KMS-11 (cell line): ENCODE measurements around the gene ZNF599.

Experiments
- H2AFZ ChIP-seq: fragments of 200-600 bp; sonication (generic); 2 replicates; pipeline ENCODE4 v1.6.1; 2016; ENCODE audit warnings: antibody characterized with exemption, mixed run types, low read depth
- H3K27ac ChIP-seq: fragments of 200-600 bp; sonication (generic); 2 replicates; pipeline ENCODE4 v1.6.1; 2016; ENCODE audit warnings: mild to moderate bottlenecking, mixed run types
- H3K27me3 ChIP-seq: fragments of 200-600 bp; sonication (generic); 2 replicates; pipeline ENCODE4 v1.6.1; 2017; ENCODE audit warnings: mild to moderate bottlenecking, low read depth, mixed run types, moderate library complexity; ENCODE audit not compliant: insufficient read depth
- H3K36me3 ChIP-seq: fragments of 200-600 bp; sonication (generic); 2 replicates; pipeline ENCODE4 v1.6.1; 2017; ENCODE audit warnings: mild to moderate bottlenecking, mixed run types; ENCODE audit not compliant: insufficient read depth
- H3K4me1 ChIP-seq: fragments of 200-600 bp; sonication (generic); 2 replicates; pipeline ENCODE4 v1.6.1; 2016; ENCODE audit warnings: mild to moderate bottlenecking, low read depth, mixed run types; ENCODE audit not compliant: poor library complexity, severe bottlenecking
- H3K4me2 ChIP-seq: fragments of 200-600 bp; sonication (generic); 2 replicates; pipeline ENCODE4 v1.7.0; 2016; ENCODE audit warnings: mild to moderate bottlenecking, mixed run types
- H3K4me3 ChIP-seq: fragments of 200-600 bp; sonication (generic); IDR thresholded peaks from 2 replicates; pipeline ENCODE4 v1.6.1; 2017; ENCODE audit warnings: low read depth, low read length, mixed read lengths; ENCODE audit not compliant: insufficient read depth
- H3K79me2 ChIP-seq: fragments of 200-600 bp; sonication (generic); 2 replicates; pipeline ENCODE4 v1.6.1; 2016; ENCODE audit warnings: low read depth, mixed run types; ENCODE audit not compliant: insufficient read depth
- H3K9ac ChIP-seq: fragments of 200-600 bp; sonication (generic); 2 replicates; pipeline ENCODE4 v1.6.1; 2016; ENCODE audit warnings: mild to moderate bottlenecking, mixed run types
- H4K20me1 ChIP-seq: fragments of 200-600 bp; sonication (generic); 2 replicates; pipeline ENCODE4 v1.6.1; 2016; ENCODE audit warnings: mild to moderate bottlenecking, mixed run types; ENCODE audit not compliant: insufficient read depth
- CTCF ChIP-seq: fragments of 200-600 bp; sonication (generic); conservative IDR thresholded peaks from 2 replicates; pipeline ENCODE4 v1.6.1; 2017; ENCODE audit warnings: low read depth, mild to moderate bottlenecking, antibody characterized with exemption, low read length, moderate library complexity, mixed read lengths

The ZNF599 gene

GRCh38 chr19:34766386-34766785 lies 6.6 kb downstream of the ZNF599 start:
- no peaks in the 10 kb centered on the region for H3K36me3 ChIP-seq
- H3K4me2 ChIP-seq: no peak overlapping the region
- no peaks in the 10 kb centered on the region for H3K27me3 ChIP-seq
- no peak overlapping the region for H3K9ac ChIP-seq
- no peak overlapping the region for H3K4me3 ChIP-seq
- no peaks in the 10 kb centered on the region for H3K4me1 ChIP-seq
- no peak overlapping the region for H2AFZ ChIP-seq
- H3K27ac ChIP-seq: no peak overlapping the region
- no peak for TF ChIP-seq CTCF
- no peaks in the 10 kb centered on the region for H3K79me2 ChIP-seq
- H4K20me1 ChIP-seq: no peaks in the 10 kb centered on the region

GRCh38 chr19:34759218-34759917 lies 13.6 kb downstream of the ZNF599 start:
- no peaks in the 10 kb centered on the region for H4K20me1 ChIP-seq
- no peaks in the 10 kb centered on the region for H3K79me2 ChIP-seq
- H3K9ac ChIP-seq: no peak overlapping the region
- H3K4me2 ChIP-seq: no peak overlapping the region
- H3K36me3 ChIP-seq: no peaks in the 10 kb centered on the region
- H2AFZ ChIP-seq: no peak overlapping the region
- no peak overlapping the region for H3K27ac ChIP-seq
- no peak for TF ChIP-seq CTCF
- no peaks in the 10 kb centered on the region for H3K4me1 ChIP-seq
- no peak overlapping the region for H3K4me3 ChIP-seq
- no peaks in the 10 kb centered on the region for H3K27me3 ChIP-seq

GRCh38 chr19:34757441-34757840 lies 15.6 kb downstream of the ZNF599 start:
- no peaks in the 10 kb centered on the region for H4K20me1 ChIP-seq
- H3K4me3 ChIP-seq: no peak overlapping the region
- H3K27me3 ChIP-seq: no peaks in the 10 kb centered on the region
- H3K27ac ChIP-seq: no peak overlapping the region
- no peak overlapping the region for H3K9ac ChIP-seq
- H2AFZ ChIP-seq: no peak overlapping the region
- no peak overlapping the region for H3K4me2 ChIP-seq
- no peaks in the 10 kb centered on the region for H3K79me2 ChIP-seq
- H3K36me3 ChIP-seq: no peaks in the 10 kb centered on the region
- no peaks in the 10 kb centered on the region for H3K4me1 ChIP-seq
- TF ChIP-seq CTCF: no peak

GRCh38 chr19:34744896-34745690 lies 27.9 kb downstream of the ZNF599 start:
- Histone ChIP-seq H3K4me3 (no peak overlapping the region), H3K27ac (no peak overlapping the region), H4K20me1 (no peaks in the 10 kb centered on the region), H3K4me1 (no peaks in the 10 kb centered on the region), H3K27me3 (no peaks in the 10 kb centered on the region), H3K36me3 (no peaks in the 10 kb centered on the region), H2AFZ (no peak overlapping the region), H3K9ac (no peak overlapping the region), H3K79me2 (no peaks in the 10 kb centered on the region), H3K4me2 (no peak overlapping the region)
- no peak for TF ChIP-seq CTCF
